Small intestine (tissue), 7 donors: ENCODE results near the gene MYH11. TPM values are rescaled to one million over a fixed set of nuclear protein-coding genes. Genes with fewer than 3 reads are reported as not detected.
A peak's percentile ranks its signal among the peaks of the same experiment; 100 is the strongest.

Experiments used
- DNase-seq, 2 donors: peaks; one replicate each; pipeline versions ENCODE4 v3.0.0 to v3.0.0-alpha.2; 2013
- FAIRE-seq: peaks from 2 replicates; lab custom pipeline; 2012; peaks lifted over from hg19 to GRCh38; lab: Jason Lieb, UNC
- H3K27ac ChIP-seq, 3 donors: one replicate each; pipeline ENCODE4 v1.5.1; 2013; ENCODE audit warnings: low read length in 2 of 3, mild to moderate bottlenecking in 2 of 3, control low read depth in 1 of 3, inconsistent platforms in 1 of 3, low read depth in 1 of 3, moderate library complexity in 1 of 3
- H3K27me3 ChIP-seq, 3 donors: one replicate each; pipeline ENCODE4 v1.6.1; 2013; ENCODE audit warnings: low read length in 3 of 3, inconsistent platforms in 1 of 3; ENCODE audit not compliant: control insufficient read depth in 3 of 3, insufficient read depth in 3 of 3
- H3K36me3 ChIP-seq, 3 donors: one replicate each; pipeline ENCODE4 v1.6.1; 2013; ENCODE audit warnings: low read length in 3 of 3, inconsistent platforms in 1 of 3, low read depth in 1 of 3, mild to moderate bottlenecking in 1 of 3, moderate library complexity in 1 of 3; ENCODE audit not compliant: control insufficient read depth in 3 of 3, insufficient read depth in 2 of 3
- H3K4me1 ChIP-seq, 3 donors: one replicate each; pipeline ENCODE4 v1.6.1; 2013; ENCODE audit warnings: low read length in 2 of 3, inconsistent platforms in 1 of 3, low read depth in 1 of 3, mild to moderate bottlenecking in 1 of 3, moderate library complexity in 1 of 3; ENCODE audit not compliant: control insufficient read depth in 3 of 3, insufficient read depth in 2 of 3
- H3K4me3 ChIP-seq, 3 donors: one replicate each; pipeline ENCODE4 v1.5.1; 2013; ENCODE audit warnings: low read length in 3 of 3, control low read depth in 1 of 3, inconsistent platforms in 1 of 3, low read depth in 1 of 3, mild to moderate bottlenecking in 1 of 3, moderate library complexity in 1 of 3
- H3K9me3 ChIP-seq, 2 donors: one replicate each; pipeline ENCODE4 v1.6.1; 2013; ENCODE audit warnings: low read depth in 1 of 2, low read length in 1 of 2; ENCODE audit not compliant: control insufficient read depth in 2 of 2, insufficient read depth in 1 of 2
- WGBS, 3 donors: extraction: QIAGEN DNeasy Blood & Tissue Kit; methylation state at CpG; one replicate each; pipeline ENCODE4 v1.1.7; 2013; 5-methylcytosine and 5-hydroxymethylcytosine counted together
- polyA plus RNA-seq, 4 donors: library from polyadenylated mRNA; stranded (reverse) in 3 of 4; unstranded in 1 of 4; fragments of 200-250 nt in 3 of 4; fragments of 120-200 nt in 1 of 4; gene quantifications; one replicate each; pipeline versions ENCODE4 v1.2.1 to v1.2.3, GENCODE V29; 2013
- donor health status: healthy with polysubstance abuse.
- donor health status: control.
- donor health status: control.
- donor health status: Bipolar disorder and iron deficiency.
- donor health status: healthy.

MYH11 gene
- polyA plus RNA-seq, 4 donors: 3.4 to 89.6 (median 22.3) TPM

DNA sequence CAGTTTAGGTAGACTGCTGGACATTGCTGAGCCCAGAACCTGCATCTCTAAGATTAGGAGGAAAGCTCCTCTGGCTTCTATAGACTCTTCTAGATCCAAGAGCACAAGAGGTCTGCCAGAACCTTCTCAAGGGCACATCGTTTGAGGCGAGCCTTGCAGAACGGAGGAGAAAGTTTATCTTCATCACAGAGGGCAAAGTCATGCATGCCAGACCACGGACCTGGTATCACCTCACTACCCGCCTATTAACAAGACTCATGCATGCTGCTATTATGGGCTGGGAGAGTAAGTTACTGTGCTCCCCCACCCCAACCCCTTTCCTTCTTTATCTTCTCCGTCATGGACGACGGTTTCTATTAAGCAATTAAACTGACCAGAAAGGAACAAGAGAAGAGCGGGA, 23.3 kb downstream of the MYH11 start:
- Histone ChIP-seq H3K36me3 (peaks cover 0 to 2% (median 0%) of the 10 kb centered on the region in 3 donors), H3K27ac (no peak overlapping the region), H3K4me1 (no peaks in the 10 kb centered on the region), H3K27me3 (no peaks in the 10 kb centered on the region), H3K4me3 (no peak overlapping the region), H3K9me3 (no peaks in the 10 kb centered on the region)
- FAIRE-seq: no peak
- 51 to 70% (median 67%) methylated on average over 9 of the region's 9 CpGs for WGBS, 3 donors
- DNase-seq: no peak

DNA sequence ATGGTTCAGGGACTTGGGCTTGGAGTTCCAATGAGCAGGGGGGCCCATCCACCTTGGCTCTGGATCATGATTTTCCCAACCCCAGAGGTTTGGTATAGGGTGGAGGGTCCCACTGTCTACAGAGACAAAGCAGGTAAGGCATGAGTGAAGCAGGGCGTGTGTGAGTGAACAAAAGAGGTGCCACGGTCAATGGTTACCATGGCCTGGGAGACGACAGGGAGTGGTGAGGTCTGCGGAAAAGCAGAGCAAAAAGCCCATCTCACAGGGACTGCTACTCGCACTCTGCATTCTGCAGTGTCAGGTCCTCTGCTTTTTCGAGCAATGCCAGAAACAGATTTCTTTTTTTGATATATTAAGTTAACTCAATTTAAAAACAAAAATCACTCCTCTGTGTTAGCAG, 24.6 kb downstream of the MYH11 start:
- no peaks in the 10 kb centered on the region for H3K27me3 ChIP-seq
- H3K27ac ChIP-seq: no peak overlapping the region
- FAIRE-seq (no peak), DNase-seq (no peak)
- H3K36me3 ChIP-seq: no peaks in the 10 kb centered on the region
- 90 to 92% (median 91%) methylated on average over 6 of the region's 6 CpGs for WGBS, 3 donors
- H3K4me3 ChIP-seq: no peak overlapping the region
- no peaks in the 10 kb centered on the region for H3K9me3 ChIP-seq
- no peaks in the 10 kb centered on the region for H3K4me1 ChIP-seq

DNA sequence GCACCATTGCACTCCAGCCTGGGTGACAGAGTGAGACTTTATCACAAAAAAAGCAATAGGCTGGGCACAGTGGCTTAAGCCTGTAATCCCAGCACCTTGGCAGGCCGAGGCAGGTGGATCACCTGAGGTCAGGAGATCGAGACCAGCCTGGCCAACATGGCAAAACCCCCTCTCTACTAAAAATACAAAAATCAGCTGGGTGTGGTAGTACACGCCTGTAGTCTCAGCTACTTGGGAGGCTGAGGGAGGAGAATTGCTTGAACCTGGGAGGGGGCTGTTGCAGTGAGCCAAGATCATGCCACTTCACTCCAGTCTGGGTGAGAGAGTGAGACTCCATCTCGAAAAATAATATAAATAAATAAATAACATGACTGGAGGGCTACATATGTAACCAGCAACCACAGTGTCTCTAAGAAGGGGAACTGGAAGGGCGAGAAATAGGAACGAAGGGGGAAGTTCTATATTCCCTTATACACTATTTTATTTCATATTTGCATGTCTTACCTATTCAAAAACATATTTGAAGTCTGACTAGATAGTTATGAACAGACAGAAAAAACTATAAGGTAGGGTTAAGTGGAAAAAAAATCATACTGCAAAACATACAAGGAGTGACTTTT, 25.9 kb downstream of the MYH11 start:
- Histone ChIP-seq H3K4me3 (no peak overlapping the region), H3K27me3 (no peaks in the 10 kb centered on the region), H3K36me3 (no peaks in the 10 kb centered on the region), H3K27ac (no peak overlapping the region), H3K9me3 (no peaks in the 10 kb centered on the region), H3K4me1 (no peaks in the 10 kb centered on the region)
- FAIRE-seq (no peak), DNase-seq (no peak)
- 65 to 73% (median 67%) methylated on average over 6 of the region's 6 CpGs for whole genome bisulfite sequencing, 3 donors

DNA sequence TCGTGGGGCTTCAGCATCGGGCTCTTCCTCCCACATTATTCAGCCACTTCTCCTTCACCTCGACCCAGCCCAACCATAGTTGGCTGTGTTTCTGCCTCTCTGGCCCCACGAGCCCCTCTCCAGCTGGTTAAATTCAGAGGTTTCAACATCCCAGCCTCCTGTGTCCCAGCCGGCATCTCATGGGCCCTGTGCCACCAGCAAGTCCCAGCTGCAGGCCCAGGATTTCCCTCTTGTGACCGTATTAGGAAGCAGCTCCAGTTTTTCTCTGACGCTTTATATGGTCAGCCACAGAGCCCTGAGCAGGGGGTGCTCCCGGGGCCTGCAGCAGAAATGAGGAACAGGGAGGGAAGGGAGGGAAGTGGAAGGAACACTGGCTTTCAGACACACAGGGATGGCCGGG, 27.4 kb downstream of the MYH11 start:
- Histone ChIP-seq H3K27me3 (no peaks in the 10 kb centered on the region), H3K4me1 (no peaks in the 10 kb centered on the region), H3K27ac (peak overlapping the region in 1 of 3 donors; percentile 19), H3K36me3 (no peaks in the 10 kb centered on the region), H3K9me3 (no peaks in the 10 kb centered on the region), H3K4me3 (no peak overlapping the region)
- FAIRE-seq (no peak), DNase-seq (peak; percentile 9 to 26)
- WGBS, 3 donors: 39 to 54% (median 54%) methylated on average over 9 of the region's 9 CpGs

DNA sequence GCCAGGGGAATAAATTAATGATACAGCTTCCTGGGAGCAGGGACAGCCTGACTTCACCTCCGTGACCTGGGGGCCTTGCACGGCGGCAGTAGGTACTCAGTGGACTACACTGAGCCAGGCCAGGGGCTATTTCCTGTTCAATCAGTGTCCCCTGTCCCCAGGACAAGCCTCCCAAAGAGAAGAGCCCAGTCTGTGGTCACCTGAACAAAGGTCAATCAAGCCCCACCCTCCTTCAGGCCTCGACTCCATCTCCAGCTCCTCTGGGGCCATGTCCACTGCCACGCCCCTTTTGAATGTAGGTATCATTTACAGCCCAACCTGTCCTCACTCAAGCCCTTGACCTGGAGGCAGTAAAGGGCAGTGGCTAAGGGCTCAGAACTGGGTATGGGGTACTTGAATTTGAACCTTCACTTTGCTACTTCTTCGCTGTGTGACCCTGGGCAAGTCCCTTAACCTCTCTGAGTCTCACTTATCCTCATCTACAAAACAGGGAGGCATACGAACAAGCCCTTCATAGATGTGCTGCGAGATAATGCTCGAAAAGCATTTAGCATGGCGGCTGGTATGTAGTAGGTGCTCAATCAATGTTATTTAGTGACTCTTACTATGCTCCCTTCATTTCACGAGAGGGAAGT, 29.0 kb downstream of the MYH11 start:
- FAIRE-seq (no peak), DNase-seq (no peak)
- H3K27me3 ChIP-seq: no peaks in the 10 kb centered on the region
- WGBS, 3 donors: 85 to 88% (median 86%) methylated on average over 11 of the region's 11 CpGs
- no peak overlapping the region for H3K4me3 ChIP-seq
- no peaks in the 10 kb centered on the region for H3K4me1 ChIP-seq
- H3K27ac ChIP-seq: peak overlapping the region in 1 of 3 donors; percentile 58
- no peaks in the 10 kb centered on the region for H3K9me3 ChIP-seq
- H3K36me3 ChIP-seq: peaks cover 0 to 2% (median 0%) of the 10 kb centered on the region in 3 donors

DNA sequence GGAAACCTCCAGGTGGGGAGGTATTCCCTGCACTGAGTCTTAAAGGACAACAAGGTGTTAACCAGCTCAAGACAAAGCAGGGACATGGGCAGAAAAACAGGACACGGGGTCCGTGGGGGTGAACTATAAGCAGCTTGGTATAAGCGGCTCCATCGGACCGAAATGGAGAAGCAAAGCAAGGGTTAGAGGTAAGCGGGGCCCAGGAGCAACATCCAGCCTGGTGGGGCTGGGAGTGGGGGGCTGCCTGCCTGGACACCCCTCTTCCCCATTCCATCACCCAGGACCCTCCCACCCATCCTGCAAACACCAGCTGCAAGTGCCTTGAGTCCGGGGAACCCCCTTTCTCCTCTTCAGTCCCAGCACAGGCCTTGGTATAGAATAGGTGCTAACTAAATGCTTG, 29.5 kb downstream of the MYH11 start:
- Histone ChIP-seq H3K4me3 (no peak overlapping the region), H3K36me3 (peaks cover 0 to 3% (median 0%) of the 10 kb centered on the region in 3 donors), H3K27me3 (no peaks in the 10 kb centered on the region), H3K27ac (no peak overlapping the region), H3K9me3 (no peaks in the 10 kb centered on the region), H3K4me1 (no peaks in the 10 kb centered on the region)
- 88 to 99% (median 96%) methylated on average over 7 of the region's 7 CpGs for WGBS, 3 donors
- no peak for FAIRE-seq
- DNase-seq: no peak

DNA sequence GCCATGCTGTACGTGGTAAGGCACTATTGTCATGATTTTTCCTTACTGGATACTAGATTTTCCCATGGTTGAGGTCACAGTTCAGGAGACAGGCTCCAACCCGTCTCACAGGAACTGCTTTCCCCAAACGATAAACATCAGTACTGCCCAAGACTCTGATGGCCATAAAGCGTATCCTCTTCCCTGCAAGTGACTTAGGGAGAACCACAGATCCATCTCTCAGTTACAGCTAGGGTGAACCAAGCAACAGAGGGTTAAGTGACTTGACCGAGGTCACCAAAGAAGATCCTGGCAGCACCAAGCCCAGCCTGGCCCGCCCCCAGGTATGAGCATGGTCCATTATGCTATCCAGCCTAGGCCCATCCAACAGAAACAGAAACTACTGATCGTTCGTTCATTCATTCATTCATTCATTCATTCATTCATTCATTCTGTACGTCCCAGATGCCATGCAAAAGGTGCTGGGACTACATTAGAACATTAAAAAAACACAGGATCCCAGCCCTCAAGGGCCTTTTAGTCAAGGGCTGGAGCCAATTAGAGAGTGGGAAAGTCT, 31.0 kb downstream of the MYH11 start:
- WGBS, 3 donors: 65 to 67% (median 66%) methylated on average over 9 of the region's 9 CpGs
- no peak for DNase-seq
- Histone ChIP-seq H3K4me1 (no peaks in the 10 kb centered on the region), H3K9me3 (no peaks in the 10 kb centered on the region), H3K36me3 (peaks cover 0 to 3% (median 0%) of the 10 kb centered on the region in 3 donors), H3K27me3 (no peaks in the 10 kb centered on the region), H3K27ac (no peak overlapping the region), H3K4me3 (no peak overlapping the region)
- FAIRE-seq: no peak

DNA sequence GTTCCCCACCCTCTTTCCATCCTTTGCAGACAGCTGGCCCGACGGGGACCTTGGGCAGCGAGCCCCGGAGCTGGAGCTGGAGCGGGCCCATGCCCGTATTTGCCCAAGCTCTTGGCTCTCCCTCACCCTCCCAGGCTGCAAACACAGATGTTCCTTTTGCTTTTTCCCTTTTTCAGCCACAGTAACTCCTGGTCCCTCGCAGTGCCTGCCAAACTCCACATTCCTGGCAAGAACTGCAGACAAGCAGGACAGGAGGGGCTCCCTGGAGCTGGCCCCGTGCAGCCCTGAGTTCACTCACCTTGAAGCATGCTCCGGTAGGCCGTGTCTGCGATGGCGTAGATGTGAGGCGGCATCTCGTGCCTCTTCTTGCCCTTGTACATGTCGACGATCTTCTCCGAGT, 33.9 kb downstream of the MYH11 start:
- peaks cover 0 to 3% (median 0%) of the 10 kb centered on the region in 3 donors for H3K36me3 ChIP-seq
- H3K9me3 ChIP-seq: no peaks in the 10 kb centered on the region
- H3K27me3 ChIP-seq: no peaks in the 10 kb centered on the region
- no peak overlapping the region for H3K27ac ChIP-seq
- H3K4me3 ChIP-seq: no peak overlapping the region
- no peak for DNase-seq
- no peaks in the 10 kb centered on the region for H3K4me1 ChIP-seq
- WGBS, 3 donors: 76 to 80% (median 79%) methylated on average over 16 to 17 of the region's 17 CpGs
- FAIRE-seq: no peak
